ENCODE results near the gene NPLOC4.

Gene NPLOC4

GRCh38 chr17:81508639-81509206, 128.2 kb downstream of the NPLOC4 start:
- no peak for TF ChIP-seq CTCF (IDR thresholded peaks at IDR 0.05; ENCODE audit: control extremely low read depth, extremely low read depth, low read depth, missing control alignments)
- ChIA-PET CTCF (interaction anchor here (0.7 to 2.3 kb wide), 6 partner anchors 10 to 216 kb away, joined by 3 to 9 read pairs (median 3); no protein-coding TSS in a partner anchor), POLR2A (interaction anchor here (0.6 to 1.5 kb wide), 6 partner anchors 9 to 43 kb away, joined by 3 to 8 read pairs (median 5); partner anchors contain the start of gene FAAP100)
- no peak for DNase-seq (ENCODE audit: extremely low spot score)
